Esophagus muscularis mucosa (tissue), 3 donors: ENCODE results near the gene C1orf159.

Source experiments
- POLR2A ChIP-seq: fragments of 450-650 bp; IDR thresholded peaks from one replicate; pipeline ENCODE4 v1.6.1; 2017; ENCODE audit warnings: antibody characterized with exemption, moderate library complexity, mild to moderate bottlenecking, low read depth
- TF ChIP-seq, protein P1 (sequence below), 3 experiments: fragments of 200-600 bp in 2 of 3; fragments of 450-650 bp in 1 of 3; sonication (generic) in 2 of 3; IDR thresholded peaks; one replicate each; pipeline ENCODE4 v1.5.1; 2017 to 2019; ENCODE audit warnings: antibody characterized with exemption in 3 of 3, mild to moderate bottlenecking in 2 of 3, moderate library complexity in 1 of 3

DNA sequence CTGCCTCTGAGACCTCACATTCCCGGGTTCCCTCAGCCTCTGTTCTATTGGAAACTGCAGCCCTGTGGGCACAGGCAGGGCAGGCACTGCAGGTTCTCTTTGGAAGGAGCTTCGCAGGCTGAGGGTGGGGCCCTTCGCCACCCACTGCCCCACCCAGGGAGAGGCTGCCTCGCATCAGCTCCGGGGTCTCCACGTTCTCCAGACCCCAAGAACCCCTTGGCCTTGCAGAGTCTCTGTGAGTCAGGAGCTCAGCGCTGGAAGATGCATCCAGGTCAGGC is 8.6 kb upstream of the C1orf159 start:
- TF ChIP-seq, protein P1, sequence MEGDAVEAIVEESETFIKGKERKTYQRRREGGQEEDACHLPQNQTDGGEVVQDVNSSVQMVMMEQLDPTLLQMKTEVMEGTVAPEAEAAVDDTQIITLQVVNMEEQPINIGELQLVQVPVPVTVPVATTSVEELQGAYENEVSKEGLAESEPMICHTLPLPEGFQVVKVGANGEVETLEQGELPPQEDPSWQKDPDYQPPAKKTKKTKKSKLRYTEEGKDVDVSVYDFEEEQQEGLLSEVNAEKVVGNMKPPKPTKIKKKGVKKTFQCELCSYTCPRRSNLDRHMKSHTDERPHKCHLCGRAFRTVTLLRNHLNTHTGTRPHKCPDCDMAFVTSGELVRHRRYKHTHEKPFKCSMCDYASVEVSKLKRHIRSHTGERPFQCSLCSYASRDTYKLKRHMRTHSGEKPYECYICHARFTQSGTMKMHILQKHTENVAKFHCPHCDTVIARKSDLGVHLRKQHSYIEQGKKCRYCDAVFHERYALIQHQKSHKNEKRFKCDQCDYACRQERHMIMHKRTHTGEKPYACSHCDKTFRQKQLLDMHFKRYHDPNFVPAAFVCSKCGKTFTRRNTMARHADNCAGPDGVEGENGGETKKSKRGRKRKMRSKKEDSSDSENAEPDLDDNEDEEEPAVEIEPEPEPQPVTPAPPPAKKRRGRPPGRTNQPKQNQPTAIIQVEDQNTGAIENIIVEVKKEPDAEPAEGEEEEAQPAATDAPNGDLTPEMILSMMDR (IDR thresholded peaks at IDR 0.05) = no peak
- no peak for TF ChIP-seq POLR2A
